Body of pancreas (tissue), 4 donors: ENCODE measurements around the gene CSRP1. TPM values are rescaled to one million over a fixed set of nuclear protein-coding genes. Genes with fewer than 3 reads are reported as not detected.

Experiments
- ATAC-seq: fragments of 150-250 bp; one replicate; pipeline ENCODE4 v1.9.1; 2016
- DNase-seq, 4 donors: peaks; one replicate each; pipeline ENCODE4 v3.0.0-alpha.2; 2019
- H3K27ac ChIP-seq, 4 donors: fragments of 200-600 bp; sonication (generic); 1 replicate in 3 of 4; 2 replicates in 1 of 4; pipeline versions ENCODE4 v1.5.1 to v1.6.1; 2016 to 2019; ENCODE audit warnings: mild to moderate bottlenecking in 1 of 4, mixed read lengths in 1 of 4, moderate library complexity in 1 of 4
- H3K27me3 ChIP-seq, 2 donors: fragments of 200-600 bp; sonication (generic); one replicate each; pipeline ENCODE4 v1.6.0; 2016; ENCODE audit warnings: mild to moderate bottlenecking in 1 of 2
- H3K36me3 ChIP-seq, 2 donors: fragments of 200-600 bp; sonication (generic); replicated peaks in 1 of 2; 2 replicates each; pipeline ENCODE4 v1.5.1; 2016; ENCODE audit warnings: low read depth in 2 of 2; ENCODE audit not compliant: insufficient read depth in 1 of 2
- H3K4me1 ChIP-seq: fragments of 200-600 bp; sonication (generic); one replicate; pipeline ENCODE4 v1.6.0; 2016
- H3K4me3 ChIP-seq, 2 donors: fragments of 200-600 bp; sonication (generic); 1 replicate in 1 of 2; 2 replicates in 1 of 2; pipeline ENCODE4 v1.5.1; 2016 to 2019
- H3K9me3 ChIP-seq, 3 donors: fragments of 200-600 bp; sonication (generic); 1 replicate in 2 of 3; 2 replicates in 1 of 3; pipeline ENCODE4 v1.5.1; 2016
- CTCF ChIP-seq, 7 experiments: fragments of 450-650 bp in 4 of 7; fragments of 200-600 bp in 3 of 7; sonication (generic) in 3 of 7; IDR thresholded peaks; one replicate each; pipeline ENCODE4 v1.5.1; 2016 to 2019; ENCODE audit warnings: antibody characterized with exemption in 7 of 7
- POLR2A ChIP-seq, 3 donors: fragments of 450-650 bp; IDR thresholded peaks; one replicate each; pipeline ENCODE4 v1.6.1; 2016; ENCODE audit warnings: antibody characterized with exemption in 3 of 3, mild to moderate bottlenecking in 2 of 3
- WGBS, 2 donors: methylation state at CpG; one replicate each; pipeline ENCODE4 v1.1.5; 2017; 5-methylcytosine and 5-hydroxymethylcytosine counted together
- intact Hi-C: fragments of 100-400 bp; cut with DNase I; formaldehyde crosslinking; loops from one replicate; pipeline ENCODE4 v1.15.1; 2023
- total RNA-seq, 2 donors: library from RNA; depleted of rRNA; stranded (reverse); fragments of >200 nt; gene quantifications; one replicate each; pipeline ENCODE4 v1.1.0, GENCODE V29; 2016

The CSRP1 gene
- total RNA-seq, 2 donors from 2014 or later, result 127 to 245 TPM

DNA sequence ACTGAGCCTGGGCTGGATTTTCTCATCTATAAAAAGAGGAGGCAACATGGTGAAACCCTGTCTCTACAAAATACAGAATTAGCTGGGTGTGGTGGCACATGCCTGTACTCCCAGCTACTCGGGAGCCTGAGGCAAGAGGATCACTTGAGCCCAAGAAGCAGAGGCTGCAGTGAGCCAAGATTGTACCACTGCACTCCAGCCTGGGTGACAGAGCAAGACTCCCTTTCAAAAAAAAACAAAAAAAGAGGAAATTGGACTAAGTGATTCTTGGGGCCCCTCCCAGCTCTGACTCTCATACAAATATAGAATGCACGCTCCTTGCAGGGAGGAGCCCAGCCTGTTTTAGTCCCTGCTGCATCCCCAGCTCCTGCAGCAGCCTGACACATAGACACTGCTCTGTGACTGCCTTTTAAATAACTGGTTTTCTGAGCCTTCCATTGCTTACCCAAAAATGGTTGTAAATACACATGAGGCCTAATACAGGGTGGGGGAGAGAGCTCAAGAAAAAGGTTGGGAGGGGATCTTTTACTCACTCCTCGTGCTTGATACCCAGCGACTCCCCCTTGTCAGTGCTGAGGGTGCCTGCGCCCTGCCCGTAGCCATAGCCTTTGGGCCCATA, 17.2 kb downstream of the CSRP1 start:
- DNase-seq, result no peak
- H3K27ac ChIP-seq, result peak overlapping the region in 3 of 4 donors; percentile 45 to 59 (median 47)
- intact Hi-C loops, result no loop called here
- H3K4me3 ChIP-seq, result no peak overlapping the region
- H3K36me3 ChIP-seq, result peaks cover 0 to 7% of the 10 kb centered on the region in 2 donors
- ATAC-seq, result no peak
- 89 to 91% methylated on average over 6 of the region's 6 CpGs for WGBS, 2 donors
- H3K4me1 ChIP-seq, result peaks cover 30% of the 10 kb centered on the region
- TF ChIP-seq CTCF (IDR thresholded peaks at IDR 0.05), result no peak
- no peaks in the 10 kb centered on the region for H3K9me3 ChIP-seq
- H3K27me3 ChIP-seq, result no peaks in the 10 kb centered on the region

DNA sequence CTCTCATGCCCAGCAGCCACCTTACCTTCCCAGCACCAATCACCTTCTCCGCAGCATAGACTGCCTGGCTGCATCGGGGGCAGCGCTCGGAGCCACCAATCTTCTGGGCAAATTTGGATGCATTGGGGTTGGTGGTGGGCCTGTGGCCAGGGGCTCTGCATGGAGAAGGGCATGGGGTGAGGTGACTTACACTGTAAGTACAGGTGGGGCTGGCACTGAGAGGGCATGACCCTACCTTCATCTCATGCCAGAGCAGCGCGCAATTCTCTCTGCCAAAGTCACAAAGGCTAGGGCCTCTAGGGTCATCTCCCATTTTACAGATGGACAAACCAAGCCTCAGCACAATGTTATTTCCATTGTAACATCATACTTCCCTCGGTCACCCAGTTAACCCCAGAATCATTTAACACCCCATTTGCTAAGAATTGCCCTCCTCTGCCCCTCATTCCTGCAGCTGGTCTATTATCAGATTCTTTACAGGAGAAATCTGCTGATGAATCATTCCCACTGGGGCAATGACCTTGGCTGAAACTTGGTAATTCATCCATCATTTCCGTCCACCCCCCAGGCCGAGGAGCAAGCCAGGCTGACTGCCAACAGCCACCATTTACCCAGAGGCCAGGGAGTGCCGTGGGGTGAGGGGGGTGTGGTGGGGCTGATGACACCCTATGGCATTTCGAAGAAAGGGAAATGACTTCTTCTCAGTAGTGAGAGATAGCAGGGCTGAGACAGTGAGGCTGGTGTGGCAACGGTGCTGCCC, 17.9 kb downstream of the CSRP1 start:
- H3K9me3 ChIP-seq, result no peaks in the 10 kb centered on the region
- peaks cover 22% of the 10 kb centered on the region for H3K4me1 ChIP-seq
- DNase-seq (peak; percentile 62 to 73 (median 70)), ATAC-seq (peak; percentile 77)
- intact Hi-C loops, result no loop called here
- no peaks in the 10 kb centered on the region for H3K27me3 ChIP-seq
- WGBS, 2 donors, result 66 to 69% methylated on average over 12 of the region's 12 CpGs
- TF ChIP-seq CTCF (IDR thresholded peaks at IDR 0.05) (no peak), POLR2A (IDR thresholded peaks at IDR 0.05) (no peak)
- H3K27ac ChIP-seq, result peak overlapping the region in 3 of 4 donors; percentile 45 to 59 (median 47)
- peaks cover 0 to 11% of the 10 kb centered on the region in 2 donors for H3K36me3 ChIP-seq
- H3K4me3 ChIP-seq, result no peak overlapping the region

- Histone ChIP-seq H3K36me3 (peaks cover 0 to 11% of the 10 kb centered on the region in 2 donors), H3K27ac (no peak overlapping the region), H3K4me1 (peaks cover 17% of the 10 kb centered on the region), H3K9me3 (no peaks in the 10 kb centered on the region), H3K4me3 (no peak overlapping the region), H3K27me3 (no peaks in the 10 kb centered on the region)
- no peak for ATAC-seq
- no peak for DNase-seq
- intact Hi-C loops, result no loop called here
- no peak for TF ChIP-seq CTCF (IDR thresholded peaks at IDR 0.05)
- no peak for TF ChIP-seq POLR2A (IDR thresholded peaks at IDR 0.05)
- 64 to 84% methylated on average over 1 to 2 of the region's 2 CpGs for WGBS, 2 donors
These were observed 19.2 kb downstream of the CSRP1 start for GRCh38 chr1:201487742-201488141.

DNA sequence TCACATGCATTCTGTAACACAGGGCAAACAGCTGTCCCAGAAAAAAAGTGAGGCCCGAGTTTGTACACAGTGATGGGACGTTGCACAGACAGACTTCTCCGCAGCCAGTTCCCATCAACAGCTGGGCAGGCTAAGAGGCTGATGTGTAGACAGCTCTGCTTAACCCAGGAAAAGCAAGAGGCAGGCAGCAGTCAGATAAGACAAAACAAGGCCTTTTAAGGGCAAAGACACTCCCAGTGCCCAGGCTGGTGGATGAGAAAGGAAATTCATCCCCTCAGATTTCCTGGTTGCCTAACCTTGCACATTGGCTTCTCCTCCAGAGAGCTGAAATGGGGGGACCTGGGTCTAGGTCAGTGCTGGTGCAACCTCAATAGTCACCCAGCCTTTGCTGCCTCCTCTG, 20.7 kb downstream of the CSRP1 start:
- no peak for TF ChIP-seq CTCF (IDR thresholded peaks at IDR 0.05)
- 67 to 68% methylated on average over 3 of the region's 3 CpGs for WGBS, 2 donors
- no peak overlapping the region for H3K4me3 ChIP-seq
- intact Hi-C loops, result no loop called here
- no peaks in the 10 kb centered on the region for H3K27me3 ChIP-seq
- H3K9me3 ChIP-seq, result no peaks in the 10 kb centered on the region
- H3K36me3 ChIP-seq, result peaks cover 0 to 11% of the 10 kb centered on the region in 2 donors
- H3K4me1 ChIP-seq, result peaks cover 32% of the 10 kb centered on the region
- ATAC-seq, result no peak
- no peak overlapping the region for H3K27ac ChIP-seq
- no peak for DNase-seq
